Measurements from ENCODE around the gene MYOM1.
"Not testable (repeated sequence)": the region's sequence is repeated elsewhere in the genome, so short reads cannot be mapped to it uniquely, and the experiment has no call there.

The MYOM1 gene

GRCh38 chr18:3224223-3224622 lies 4.5 kb upstream of the MYOM1 start:
- no peaks in the 10 kb centered on the region for H3K36me3 ChIP-seq (replicated peaks; ENCODE audit: insufficient read depth, low read length)

GRCh38 chr18:3223356-3223755 lies 3.6 kb upstream of the MYOM1 start:
- H3K4me1 ChIP-seq (ENCODE audit: low read length), result no peaks in the 10 kb centered on the region
- H3K9me2 ChIP-seq (replicated peaks; ENCODE audit: insufficient read depth, low read length), result no peaks in the 10 kb centered on the region
- no peak for DNase-seq
- no peaks in the 10 kb centered on the region for H3K36me3 ChIP-seq (replicated peaks; ENCODE audit: insufficient read depth, low read length)
- no peak overlapping the region for H3K4me2 ChIP-seq (ENCODE audit: low read depth, low read length)
- H3K4me3 ChIP-seq (ENCODE audit: low read length), result no peak overlapping the region
- H4K20me1 ChIP-seq (ENCODE audit: insufficient read depth, low read length), result no peaks in the 10 kb centered on the region
- TF ChIP-seq EZH2 (optimal IDR thresholded peaks at IDR 0.05; ENCODE audit: low read depth, low read length), result no peak
- no peak for TF ChIP-seq CTCF (IDR thresholded peaks at IDR 0.05; ENCODE audit: low read length)
- no peak for TF ChIP-seq EZH2phosphoT487 (IDR thresholded peaks at IDR 0.05; ENCODE audit: low read length)
- no peaks in the 10 kb centered on the region for H3K9me3 ChIP-seq (replicated peaks; ENCODE audit: insufficient read depth, low read length)
- no peaks in the 10 kb centered on the region for H3F3A ChIP-seq (ENCODE audit: insufficient read depth, low read length)
- no peaks in the 10 kb centered on the region for H3K27me3 ChIP-seq (replicated peaks; ENCODE audit: insufficient read depth, low read length)
- H3K9ac ChIP-seq (ENCODE audit: low read length), result no peak overlapping the region
- no peak overlapping the region for H3K27ac ChIP-seq (ENCODE audit: low read length)
- H3K79me2 ChIP-seq (ENCODE audit: low read length), result no peaks in the 10 kb centered on the region
- no peak overlapping the region for H2AFZ ChIP-seq (ENCODE audit: low read length)

More at GRCh38 chr18:3224223-3224622, 4.5 kb upstream of the MYOM1 start:
- Histone ChIP-seq H2AFZ (ENCODE audit: low read length) (no peak overlapping the region), H4K20me1 (ENCODE audit: insufficient read depth, low read length) (no peaks in the 10 kb centered on the region), H3K9me3 (replicated peaks; ENCODE audit: insufficient read depth, low read length) (no peaks in the 10 kb centered on the region), H3F3A (ENCODE audit: insufficient read depth, low read length) (no peaks in the 10 kb centered on the region), H3K4me3 (ENCODE audit: low read length) (no peak overlapping the region), H3K9ac (ENCODE audit: low read length) (no peak overlapping the region), H3K79me2 (ENCODE audit: low read length) (no peaks in the 10 kb centered on the region), H3K9me2 (replicated peaks; ENCODE audit: insufficient read depth, low read length) (no peaks in the 10 kb centered on the region), H3K27ac (ENCODE audit: low read length) (no peak overlapping the region), H3K27me3 (replicated peaks; ENCODE audit: insufficient read depth, low read length) (no peaks in the 10 kb centered on the region), H3K4me1 (ENCODE audit: low read length) (no peaks in the 10 kb centered on the region), H3K4me2 (ENCODE audit: low read depth, low read length) (no peak overlapping the region)
- no peak for DNase-seq
- TF ChIP-seq CTCF (IDR thresholded peaks at IDR 0.05; ENCODE audit: low read length) (no peak), EZH2phosphoT487 (IDR thresholded peaks at IDR 0.05; ENCODE audit: low read length) (no peak), EZH2 (optimal IDR thresholded peaks at IDR 0.05; ENCODE audit: low read depth, low read length) (no peak)

DNA sequence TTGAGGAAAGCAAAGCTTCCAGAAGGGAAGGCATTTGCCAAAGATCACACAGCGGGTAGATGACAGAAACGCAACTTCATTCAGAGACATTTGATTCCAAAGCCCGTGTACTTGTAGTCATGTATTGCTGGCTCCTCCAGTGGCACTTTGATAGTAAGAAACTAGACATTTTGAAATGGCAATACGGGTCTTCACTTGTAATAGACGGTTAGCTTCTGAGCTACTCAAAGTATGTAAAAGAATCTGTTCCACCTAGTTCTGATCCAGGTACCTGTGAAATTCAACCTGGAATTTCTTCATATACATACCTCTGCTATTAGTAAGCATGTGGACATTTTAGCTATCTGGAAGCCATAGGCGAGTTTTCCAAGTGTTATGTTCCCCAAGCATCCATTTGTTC lies 1.7 kb upstream of the MYOM1 start:
- Histone ChIP-seq H3K9me2 (replicated peaks; ENCODE audit: insufficient read depth, low read length) (no peaks in the 10 kb centered on the region), H3K9ac (ENCODE audit: low read length) (no peak overlapping the region), H3K36me3 (replicated peaks; ENCODE audit: insufficient read depth, low read length) (no peaks in the 10 kb centered on the region), H3K4me2 (ENCODE audit: low read depth, low read length) (no peak overlapping the region), H3K4me1 (ENCODE audit: low read length) (no peaks in the 10 kb centered on the region), H3K27ac (ENCODE audit: low read length) (no peak overlapping the region), H3K4me3 (ENCODE audit: low read length) (no peak overlapping the region), H3K9me3 (replicated peaks; ENCODE audit: insufficient read depth, low read length) (no peaks in the 10 kb centered on the region), H3F3A (ENCODE audit: insufficient read depth, low read length) (no peaks in the 10 kb centered on the region), H4K20me1 (ENCODE audit: insufficient read depth, low read length) (no peaks in the 10 kb centered on the region), H3K27me3 (replicated peaks; ENCODE audit: insufficient read depth, low read length) (no peaks in the 10 kb centered on the region), H2AFZ (ENCODE audit: low read length) (no peak overlapping the region), H3K79me2 (ENCODE audit: low read length) (no peaks in the 10 kb centered on the region)
- DNase-seq, result no peak
- TF ChIP-seq EZH2 (optimal IDR thresholded peaks at IDR 0.05; ENCODE audit: low read depth, low read length) (no peak), EZH2phosphoT487 (IDR thresholded peaks at IDR 0.05; ENCODE audit: low read length) (no peak), CTCF (IDR thresholded peaks at IDR 0.05; ENCODE audit: low read length) (no peak)

DNA sequence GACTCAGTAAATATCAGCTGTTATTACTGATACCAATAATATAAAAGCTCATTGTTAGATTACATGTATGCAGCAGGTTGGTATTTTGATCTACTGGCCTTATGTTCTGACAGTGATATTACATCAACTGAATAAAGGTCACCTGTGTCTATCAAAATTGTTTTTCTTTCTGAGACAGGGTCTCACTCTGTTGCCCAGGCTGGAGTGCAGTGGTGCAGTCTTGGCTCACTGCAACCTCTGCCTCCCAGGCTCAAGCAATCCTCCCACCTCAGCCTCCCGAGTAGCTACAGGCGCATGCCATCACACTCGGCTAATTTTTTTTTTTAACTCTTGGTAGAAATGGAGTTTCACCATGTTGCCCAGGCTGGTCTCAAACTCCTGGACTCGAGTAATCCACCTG lies 1.1 kb upstream of the MYOM1 start:
- not testable (repeated sequence) for H3K27ac ChIP-seq (ENCODE audit: low read length); H3K9me2 ChIP-seq (replicated peaks; ENCODE audit: insufficient read depth, low read length); H3K79me2 ChIP-seq (ENCODE audit: low read length); H3K4me1 ChIP-seq (ENCODE audit: low read length); H3K36me3 ChIP-seq (replicated peaks; ENCODE audit: insufficient read depth, low read length); H3K27me3 ChIP-seq (replicated peaks; ENCODE audit: insufficient read depth, low read length); DNase-seq; H3K9me3 ChIP-seq (replicated peaks; ENCODE audit: insufficient read depth, low read length); H3K9ac ChIP-seq (ENCODE audit: low read length); H4K20me1 ChIP-seq (ENCODE audit: insufficient read depth, low read length); H2AFZ ChIP-seq (ENCODE audit: low read length); H3K4me3 ChIP-seq (ENCODE audit: low read length); H3F3A ChIP-seq (ENCODE audit: insufficient read depth, low read length); H3K4me2 ChIP-seq (ENCODE audit: low read depth, low read length)

All from MM.1S (cell line).